HG03159 (cell line): ENCODE data around the gene BGN.

Experiments
- ATAC-seq: cut with Tn5 transposase; IDR thresholded peaks from one replicate; pipeline ENCODE4 v1.9.1; 2021; ENCODE audit warnings: mild to moderate bottlenecking, moderate library complexity; ENCODE audit not compliant: unreplicated experiment

BGN gene

GRCh38 chrX:153481043-153481442 lies 13.7 kb upstream of the BGN start:
- no peak for ATAC-seq

GRCh38 chrX:153482376-153483015 lies 12.3 kb upstream of the BGN start:
- no peak for ATAC-seq

- ATAC-seq = no peak
Measured at GRCh38 chrX:153485396-153486080, 9.2 kb upstream of the BGN start.

DNA sequence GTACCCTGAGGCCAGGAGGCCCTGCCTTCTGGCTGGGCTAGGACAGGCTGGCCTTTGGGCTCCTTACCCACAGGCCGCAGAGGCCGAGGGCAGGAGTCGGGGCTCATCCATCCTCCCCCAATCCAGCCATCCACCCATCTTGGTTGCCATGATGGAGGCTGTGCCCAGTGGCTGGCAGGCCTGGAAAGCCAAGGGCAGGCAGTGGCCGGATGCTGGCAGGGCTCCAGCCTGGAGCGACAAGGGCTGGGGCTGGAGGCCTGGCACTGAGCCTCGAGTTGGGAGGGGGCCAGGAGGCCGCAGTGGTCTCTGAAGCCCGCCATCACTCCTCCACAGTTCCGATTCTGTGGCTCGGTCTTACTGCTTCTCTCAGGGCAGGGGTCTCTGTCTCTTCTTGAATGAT lies 8.6 kb upstream of the BGN start:
- ATAC-seq = no peak

GRCh38 chrX:153487590-153488071 lies 7.1 kb upstream of the BGN start:
- no peak for ATAC-seq

DNA sequence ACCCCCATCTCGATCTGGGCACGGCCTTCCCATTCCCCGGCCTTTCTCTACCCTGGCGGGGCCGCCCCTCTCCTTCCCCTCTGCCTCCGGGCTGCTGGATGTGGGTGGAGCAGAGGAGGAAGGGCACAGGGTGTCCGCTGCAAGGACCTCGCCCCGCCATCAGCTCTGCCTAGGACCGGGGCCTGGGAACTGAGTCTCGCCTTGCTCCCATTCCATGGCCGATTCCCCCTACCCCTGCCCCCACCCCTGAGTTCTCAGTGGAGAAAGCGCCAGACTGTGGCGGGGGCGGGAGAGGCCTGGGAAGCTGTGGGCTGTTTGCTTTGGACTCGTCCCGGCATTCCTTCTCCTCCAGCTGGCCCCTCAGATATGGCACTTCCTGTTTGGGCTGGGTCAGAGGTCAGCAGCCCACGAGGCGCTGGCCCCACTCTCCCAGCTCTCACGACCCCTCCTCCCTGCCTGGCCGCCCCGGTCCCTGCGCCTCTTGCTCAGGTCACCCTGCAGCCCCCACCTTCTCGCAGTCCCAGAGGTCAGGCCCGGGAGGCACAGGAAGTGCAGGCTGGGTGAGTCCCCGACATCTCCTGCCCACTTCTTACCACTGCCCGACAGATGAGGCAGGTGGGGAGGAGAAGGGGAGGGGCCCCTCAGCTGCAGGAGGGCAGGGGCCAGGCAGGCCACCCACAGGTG lies 6.4 kb upstream of the BGN start:
- no peak for ATAC-seq

DNA sequence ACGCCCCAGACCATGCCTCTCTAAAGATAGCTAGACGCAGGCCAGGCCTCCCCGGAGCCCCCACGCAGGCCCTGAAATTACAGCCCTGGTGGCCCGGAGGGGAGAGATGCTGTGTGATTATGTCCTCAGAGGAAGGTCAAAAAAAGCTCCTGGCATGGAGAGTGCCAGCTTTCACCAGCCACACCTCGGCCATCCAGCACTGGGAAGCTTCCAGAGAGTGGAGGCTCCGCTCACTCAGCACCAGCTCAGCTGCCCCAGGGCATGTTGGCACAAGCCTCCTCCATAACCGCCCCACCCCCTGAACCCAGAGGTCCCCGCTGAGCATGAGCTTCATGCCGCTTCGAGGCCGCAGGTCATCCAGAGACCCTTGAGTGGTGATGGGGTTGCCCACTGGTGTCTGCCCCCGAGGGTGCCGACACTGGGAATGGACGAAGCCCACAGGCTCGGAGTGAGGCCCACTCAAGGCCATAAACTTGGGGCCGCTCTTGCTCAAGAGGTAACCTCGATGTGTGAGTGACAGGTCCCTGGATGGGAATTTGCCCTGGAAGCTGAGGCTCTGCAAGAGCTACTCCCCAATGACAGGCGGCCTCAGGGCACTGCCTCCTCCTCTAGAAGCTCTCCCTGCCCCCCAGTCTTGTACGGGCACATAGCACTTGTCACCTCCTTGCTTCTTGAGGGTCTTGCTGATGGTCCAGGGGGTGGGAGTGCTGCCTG lies 4.4 kb upstream of the BGN start:
- no peak for ATAC-seq

- ATAC-seq = no peak
Measured at GRCh38 chrX:153491351-153491914, 3.3 kb upstream of the BGN start.

- ATAC-seq = no peak
Measured at GRCh38 chrX:153491918-153492317, 2.9 kb upstream of the BGN start.

GRCh38 chrX:153492543-153492942 lies 2.2 kb upstream of the BGN start:
- no peak for ATAC-seq

DNA sequence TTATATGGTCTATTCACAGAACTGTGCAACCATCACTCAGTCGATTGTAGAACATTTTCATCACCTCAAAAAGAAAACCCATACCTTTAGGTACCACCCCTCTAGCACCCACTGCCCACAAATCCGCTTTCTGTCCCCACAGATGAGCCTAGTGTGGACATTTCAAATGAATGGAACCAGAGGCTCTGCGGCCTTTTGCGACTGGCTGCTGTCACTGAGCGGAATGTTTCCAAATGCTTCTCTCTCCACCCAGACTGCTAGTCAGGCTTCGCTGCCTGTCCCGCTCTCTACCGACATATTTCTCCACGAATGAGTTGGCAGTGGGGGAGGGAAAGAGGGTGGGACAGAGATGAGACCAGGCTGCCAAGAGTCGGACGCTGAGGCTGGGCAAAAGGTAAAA lies 1.7 kb upstream of the BGN start:
- no peak for ATAC-seq

- ATAC-seq = no peak
Measured at GRCh38 chrX:153494061-153494460, 719 bp upstream of the BGN start.

DNA sequence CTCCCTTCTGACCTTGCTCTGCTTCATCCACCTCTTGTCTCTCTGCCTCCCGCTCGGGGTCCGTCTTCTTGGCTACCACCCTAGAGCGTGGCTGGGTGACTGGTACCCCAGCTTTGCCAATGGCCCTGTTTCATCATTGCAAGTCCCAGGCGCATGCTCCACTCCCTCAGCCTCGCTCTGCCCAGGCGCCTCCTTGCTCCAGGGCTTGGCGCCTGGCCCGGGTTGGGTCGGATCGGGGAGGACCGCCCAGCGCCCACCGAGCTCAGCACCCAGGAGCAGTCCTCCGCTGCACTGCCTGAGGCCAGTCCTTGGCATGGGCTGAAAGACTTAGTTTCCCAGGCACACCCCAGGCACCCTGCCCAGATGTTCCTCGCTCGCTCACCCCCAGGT lies 577 bp downstream of the BGN start:
- ATAC-seq = no peak

DNA sequence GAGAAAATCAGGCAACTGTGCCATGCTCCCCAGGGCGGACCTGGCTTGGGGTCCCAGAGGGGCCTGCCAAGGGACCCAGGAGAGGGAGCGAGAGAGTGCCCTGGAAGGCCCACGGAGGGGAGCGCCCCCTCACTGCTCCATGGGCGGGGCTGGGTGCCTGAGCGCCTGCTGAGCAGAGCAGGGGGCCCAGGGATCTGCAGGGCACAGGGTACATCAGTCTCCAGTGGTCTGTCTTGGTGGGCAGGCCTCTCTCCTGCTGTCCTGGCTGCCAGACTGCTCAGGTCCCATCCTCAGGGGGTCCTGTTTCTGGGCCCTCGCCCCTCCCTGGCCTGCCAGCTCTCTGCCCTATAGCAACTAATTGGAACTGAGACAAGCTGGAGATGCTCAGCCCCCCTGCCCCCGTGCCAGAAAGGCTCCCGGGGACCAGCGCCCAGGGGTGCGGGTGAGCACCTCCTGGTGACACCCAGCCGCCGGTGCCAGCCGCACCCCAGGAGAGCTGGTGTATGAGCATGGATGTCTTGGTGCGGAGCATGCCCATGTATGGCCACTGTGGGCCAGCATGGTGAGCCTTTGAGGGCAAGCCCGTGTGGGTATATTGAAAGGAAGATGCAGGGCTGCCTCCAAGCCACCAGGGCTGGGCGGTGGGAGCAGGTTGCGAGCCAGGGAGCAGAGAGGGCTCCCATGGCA lies 1.3 kb downstream of the BGN start:
- no peak for ATAC-seq

- no peak for ATAC-seq
Measured at GRCh38 chrX:153496590-153496959, 1.8 kb downstream of the BGN start.

- no peak for ATAC-seq
Measured at GRCh38 chrX:153498453-153498852, 3.7 kb downstream of the BGN start.

- no peak for ATAC-seq
Measured at GRCh38 chrX:153499341-153499740, 4.6 kb downstream of the BGN start.

DNA sequence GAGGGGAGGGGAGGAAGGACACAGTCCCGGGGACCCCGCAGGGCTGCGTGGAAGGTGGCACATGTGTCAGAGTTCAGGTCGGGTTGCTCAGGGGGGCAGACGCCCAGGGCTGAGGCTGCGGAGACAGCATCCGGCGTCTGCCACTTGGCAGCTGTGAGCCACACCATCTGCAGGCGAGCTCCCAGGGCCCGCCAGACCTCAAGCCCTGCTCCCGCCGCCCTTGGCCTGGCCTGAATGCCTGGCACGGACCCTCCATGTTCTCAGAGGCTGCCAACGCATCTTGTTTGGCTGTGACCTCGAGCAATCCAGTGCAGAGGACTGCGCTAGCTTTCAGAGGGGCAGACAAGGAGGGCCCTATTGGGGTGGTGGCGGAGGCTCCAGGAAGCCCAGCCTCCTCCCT lies 5.1 kb downstream of the BGN start:
- no peak for ATAC-seq

DNA sequence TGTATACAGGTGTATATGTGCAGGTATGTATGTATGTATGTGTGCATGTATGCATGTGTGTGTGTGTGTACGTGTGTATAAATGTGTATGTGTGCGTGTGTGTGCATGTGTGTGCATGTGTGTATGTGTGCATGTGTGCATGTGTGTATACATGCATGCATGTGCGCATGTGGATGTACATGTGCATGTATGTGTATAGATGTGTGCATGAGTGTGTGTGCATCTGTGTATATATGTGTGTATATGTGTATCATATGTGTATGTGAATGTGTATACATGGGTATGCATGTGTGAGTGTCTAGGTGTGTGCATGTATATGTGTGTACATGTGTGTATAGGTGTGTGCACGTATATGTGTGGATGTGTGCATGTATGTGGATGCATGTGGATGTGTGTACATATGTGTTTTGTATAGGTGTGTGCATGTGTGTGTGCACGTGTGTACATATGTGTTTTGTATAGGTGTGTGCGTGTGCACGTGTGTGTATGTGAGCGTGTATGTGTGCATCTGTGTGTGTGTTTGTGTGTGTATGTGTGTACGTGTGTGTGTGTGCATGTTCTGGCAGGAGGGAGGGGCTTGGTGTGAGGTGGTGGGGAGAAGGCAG lies 6.0 kb downstream of the BGN start:
- ATAC-seq = no peak

DNA sequence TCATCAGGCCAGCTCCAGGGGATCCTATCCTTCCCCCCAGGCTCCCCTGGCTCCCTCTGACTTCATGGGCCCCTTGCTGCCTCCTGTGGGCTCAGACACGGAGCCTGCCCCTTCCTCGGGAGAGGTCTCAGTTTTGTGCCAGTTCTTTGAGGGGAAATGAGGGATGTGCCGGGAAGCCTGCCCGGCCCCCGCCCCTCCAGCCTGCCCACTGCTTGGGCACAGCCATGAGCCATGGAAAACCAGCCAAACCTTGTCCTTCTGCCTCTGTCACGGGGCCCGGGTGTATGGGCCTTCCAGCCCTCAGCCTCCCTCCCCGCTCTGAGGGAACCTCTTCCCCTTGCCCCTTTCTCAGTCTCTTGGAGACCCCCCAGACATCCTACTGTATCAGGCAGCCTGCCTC lies 6.8 kb downstream of the BGN start:
- no peak for ATAC-seq
